ENCODE data around the gene SPACDR. TPM values are rescaled to one million over a fixed set of nuclear protein-coding genes. Genes with fewer than 3 reads are reported as not detected.

Gene SPACDR
- total RNA-seq, 1 experiment from 2014 or later = 1.5 TPM

DNA sequence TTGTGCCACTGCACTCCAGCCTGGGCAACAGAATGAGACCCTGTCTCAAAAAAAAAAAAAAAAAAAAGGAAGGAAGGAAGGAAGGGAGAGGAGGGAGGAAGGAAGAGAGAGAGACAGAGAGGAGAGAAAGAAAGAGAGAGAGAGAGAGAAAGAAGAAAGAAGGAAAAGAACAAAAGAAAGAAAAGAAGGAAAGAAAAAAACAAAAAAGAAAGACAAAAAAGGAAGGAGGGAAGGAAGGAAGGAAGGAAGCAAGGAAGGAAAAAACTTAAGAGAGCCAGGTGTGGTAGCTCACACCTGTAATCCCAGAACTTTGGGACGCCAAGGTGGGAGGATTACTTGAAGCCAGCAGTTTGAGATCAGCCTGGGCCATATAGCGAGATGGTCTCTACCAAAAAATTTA, 731 bp upstream of the SPACDR start:
- Histone ChIP-seq H3K27me3 (ENCODE audit: control insufficient read depth, insufficient read depth, low read length) (no peaks in the 10 kb centered on the region), H3K36me3 (ENCODE audit: control insufficient read depth, insufficient read depth, low read length) (no peaks in the 10 kb centered on the region), H3K9me3 (ENCODE audit: control insufficient read depth, insufficient read depth, low read depth, low read length) (no peaks in the 10 kb centered on the region), H3K4me3 (ENCODE audit: low read depth in 2 of 2, low read length in 2 of 2) (no peak overlapping the region), H3K27ac (ENCODE audit: low read length) (no peak overlapping the region), H3K4me1 (ENCODE audit: control insufficient read depth, insufficient read depth, low read length) (peaks cover 5% of the 10 kb centered on the region)
- intact Hi-C loops (cut with micrococcal nuclease; ENCODE audit: unreplicated experiment) = no loop called here
- no peak for ATAC-seq
- BruUV-seq (replicated peaks) = no TSS peak
- TF ChIP-seq TCF7L2 (IDR thresholded peaks at IDR 0.05; ENCODE audit: low read depth, low read length) = no peak
- no peak for TF ChIP-seq SIN3A (IDR thresholded peaks at IDR 0.05; ENCODE audit: borderline replicate concordance, insufficient read depth, low read depth, low read length)
- TF ChIP-seq, protein P1, sequence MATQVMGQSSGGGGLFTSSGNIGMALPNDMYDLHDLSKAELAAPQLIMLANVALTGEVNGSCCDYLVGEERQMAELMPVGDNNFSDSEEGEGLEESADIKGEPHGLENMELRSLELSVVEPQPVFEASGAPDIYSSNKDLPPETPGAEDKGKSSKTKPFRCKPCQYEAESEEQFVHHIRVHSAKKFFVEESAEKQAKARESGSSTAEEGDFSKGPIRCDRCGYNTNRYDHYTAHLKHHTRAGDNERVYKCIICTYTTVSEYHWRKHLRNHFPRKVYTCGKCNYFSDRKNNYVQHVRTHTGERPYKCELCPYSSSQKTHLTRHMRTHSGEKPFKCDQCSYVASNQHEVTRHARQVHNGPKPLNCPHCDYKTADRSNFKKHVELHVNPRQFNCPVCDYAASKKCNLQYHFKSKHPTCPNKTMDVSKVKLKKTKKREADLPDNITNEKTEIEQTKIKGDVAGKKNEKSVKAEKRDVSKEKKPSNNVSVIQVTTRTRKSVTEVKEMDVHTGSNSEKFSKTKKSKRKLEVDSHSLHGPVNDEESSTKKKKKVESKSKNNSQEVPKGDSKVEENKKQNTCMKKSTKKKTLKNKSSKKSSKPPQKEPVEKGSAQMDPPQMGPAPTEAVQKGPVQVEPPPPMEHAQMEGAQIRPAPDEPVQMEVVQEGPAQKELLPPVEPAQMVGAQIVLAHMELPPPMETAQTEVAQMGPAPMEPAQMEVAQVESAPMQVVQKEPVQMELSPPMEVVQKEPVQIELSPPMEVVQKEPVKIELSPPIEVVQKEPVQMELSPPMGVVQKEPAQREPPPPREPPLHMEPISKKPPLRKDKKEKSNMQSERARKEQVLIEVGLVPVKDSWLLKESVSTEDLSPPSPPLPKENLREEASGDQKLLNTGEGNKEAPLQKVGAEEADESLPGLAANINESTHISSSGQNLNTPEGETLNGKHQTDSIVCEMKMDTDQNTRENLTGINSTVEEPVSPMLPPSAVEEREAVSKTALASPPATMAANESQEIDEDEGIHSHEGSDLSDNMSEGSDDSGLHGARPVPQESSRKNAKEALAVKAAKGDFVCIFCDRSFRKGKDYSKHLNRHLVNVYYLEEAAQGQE (IDR thresholded peaks at IDR 0.05; ENCODE audit: insufficient read depth in 1 of 2, low read depth in 2 of 2, low read length in 1 of 2) = no peak
- TF ChIP-seq POLR2AphosphoS5 (IDR thresholded peaks at IDR 0.05; ENCODE audit: low read depth, low read length) = no peak
- TF ChIP-seq, protein P2, sequence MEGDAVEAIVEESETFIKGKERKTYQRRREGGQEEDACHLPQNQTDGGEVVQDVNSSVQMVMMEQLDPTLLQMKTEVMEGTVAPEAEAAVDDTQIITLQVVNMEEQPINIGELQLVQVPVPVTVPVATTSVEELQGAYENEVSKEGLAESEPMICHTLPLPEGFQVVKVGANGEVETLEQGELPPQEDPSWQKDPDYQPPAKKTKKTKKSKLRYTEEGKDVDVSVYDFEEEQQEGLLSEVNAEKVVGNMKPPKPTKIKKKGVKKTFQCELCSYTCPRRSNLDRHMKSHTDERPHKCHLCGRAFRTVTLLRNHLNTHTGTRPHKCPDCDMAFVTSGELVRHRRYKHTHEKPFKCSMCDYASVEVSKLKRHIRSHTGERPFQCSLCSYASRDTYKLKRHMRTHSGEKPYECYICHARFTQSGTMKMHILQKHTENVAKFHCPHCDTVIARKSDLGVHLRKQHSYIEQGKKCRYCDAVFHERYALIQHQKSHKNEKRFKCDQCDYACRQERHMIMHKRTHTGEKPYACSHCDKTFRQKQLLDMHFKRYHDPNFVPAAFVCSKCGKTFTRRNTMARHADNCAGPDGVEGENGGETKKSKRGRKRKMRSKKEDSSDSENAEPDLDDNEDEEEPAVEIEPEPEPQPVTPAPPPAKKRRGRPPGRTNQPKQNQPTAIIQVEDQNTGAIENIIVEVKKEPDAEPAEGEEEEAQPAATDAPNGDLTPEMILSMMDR (IDR thresholded peaks at IDR 0.05) = no peak
- no peak for DNase-seq (ENCODE audit: low read depth, low spot score)
- ChIA-PET POLR2A (interaction anchor here (0.6 to 0.7 kb wide), 3 partner anchors 36 to 411 kb away, joined by 3 to 8 read pairs (median 4); partner anchors contain the start of gene ZCWPW1), CTCF (interaction anchor here (0.6 to 0.9 kb wide), 2 partner anchors 61 to 228 kb away, joined by 9 to 10 read pairs; no protein-coding TSS in a partner anchor)
- in situ Hi-C loops (cut with HindIII; ENCODE audit: low pct_unique_long_range_greater_than_20kb, low sequenced_read_pairs) = no loop called here

DNA sequence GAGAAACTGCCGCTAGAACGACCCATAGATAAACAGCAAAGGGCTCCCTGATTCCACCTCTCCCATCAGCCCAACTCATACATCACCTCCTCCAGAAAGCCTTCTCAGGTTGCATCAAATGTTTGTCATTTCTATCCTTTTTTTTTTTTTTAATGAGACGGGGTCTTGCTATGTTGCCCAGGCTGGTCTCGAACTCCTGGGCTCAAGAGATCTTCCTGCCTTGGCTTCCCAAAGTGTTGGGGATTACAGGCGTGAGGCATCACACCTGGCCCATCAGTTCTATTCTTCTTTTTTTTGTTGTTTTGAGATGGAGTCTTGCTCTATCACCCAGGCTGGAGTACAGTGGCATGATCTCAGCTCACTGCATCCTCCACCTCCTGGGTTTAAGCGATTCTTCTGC, 7.0 kb downstream of the SPACDR start:
- H3K36me3 ChIP-seq (ENCODE audit: control insufficient read depth, insufficient read depth, low read length) = no peaks in the 10 kb centered on the region
- CTCF ChIA-PET = interaction anchor here (0.6 kb wide), 1 partner anchor 13 kb away, joined by 4 read pairs; no protein-coding TSS in a partner anchor
- H3K9me3 ChIP-seq (ENCODE audit: control insufficient read depth, insufficient read depth, low read depth, low read length) = no peaks in the 10 kb centered on the region
- no peaks in the 10 kb centered on the region for H3K4me1 ChIP-seq (ENCODE audit: control insufficient read depth, insufficient read depth, low read length)
- TF ChIP-seq TCF7L2 (IDR thresholded peaks at IDR 0.05; ENCODE audit: low read depth, low read length) = no peak
- TF ChIP-seq SIN3A (IDR thresholded peaks at IDR 0.05; ENCODE audit: borderline replicate concordance, insufficient read depth, low read depth, low read length) = no peak
- TF ChIP-seq POLR2AphosphoS5 (IDR thresholded peaks at IDR 0.05; ENCODE audit: low read depth, low read length) = no peak
- TF ChIP-seq, protein P2 (IDR thresholded peaks at IDR 0.05) = no peak
- TF ChIP-seq, protein P1 (IDR thresholded peaks at IDR 0.05; ENCODE audit: insufficient read depth in 1 of 2, low read depth in 2 of 2, low read length in 1 of 2) = no peak
- H3K27ac ChIP-seq (ENCODE audit: low read length) = no peak overlapping the region
- DNase-seq (ENCODE audit: low read depth, low spot score) (no peak), ATAC-seq (no peak)
- no TSS peak for BruUV-seq (replicated peaks)
- POLR2A ChIA-PET = no interaction called here
- H3K27me3 ChIP-seq (ENCODE audit: control insufficient read depth, insufficient read depth, low read length) = no peaks in the 10 kb centered on the region
- in situ Hi-C loops (cut with HindIII; ENCODE audit: low pct_unique_long_range_greater_than_20kb, low sequenced_read_pairs) (no loop called here), intact Hi-C loops (cut with micrococcal nuclease; ENCODE audit: unreplicated experiment) (no loop called here)
- H3K4me3 ChIP-seq (ENCODE audit: low read depth in 2 of 2, low read length in 2 of 2) = no peak overlapping the region

All from Panc1 (cell line).